ENCODE results near the gene TIMM50.

TIMM50 gene

GRCh38 chr19:39518458-39518857, 37.8 kb downstream of the TIMM50 start:
- peaks cover 5% of the 10 kb centered on the region for H3K79me1 ChIP-seq (ENCODE audit: low read length)
- no peak overlapping the region for H3K18ac ChIP-seq (ENCODE audit: low read length)
- peak; percentile 69 for DNase-seq
- no CpG with 5 or more reads among the region's 5 CpGs for WGBS (ENCODE audit: extremely low coverage, insufficient coverage, low lambda C conversion rate)
- H2BK15ac ChIP-seq (replicated peaks; ENCODE audit: low read depth), result no peak overlapping the region
- no peak overlapping the region for H4K5ac ChIP-seq (ENCODE audit: low read length)
- H3K4me1 ChIP-seq (ENCODE audit: control insufficient read depth, low read depth, low read length), result no peaks in the 10 kb centered on the region
- H3K27me3 ChIP-seq (ENCODE audit: insufficient read depth, low read length, poor library complexity), result peaks cover 2% of the 10 kb centered on the region
- H4K8ac ChIP-seq (ENCODE audit: low read depth, low read length), result no peak overlapping the region
- no peaks in the 10 kb centered on the region for H3K79me2 ChIP-seq (ENCODE audit: control insufficient read depth, insufficient read depth, low read length)
- H3K36me3 ChIP-seq (ENCODE audit: control insufficient read depth, insufficient read depth, low read length), result no peaks in the 10 kb centered on the region
- peak overlapping the region; percentile 59 for H3K9ac ChIP-seq (ENCODE audit: low read length)
- H2BK5ac ChIP-seq (ENCODE audit: low read length), result no peak overlapping the region
- H3K27ac ChIP-seq (ENCODE audit: low read depth, low read length), result no peak overlapping the region
- H3K23ac ChIP-seq (ENCODE audit: low read length), result no peak overlapping the region
- H2BK120ac ChIP-seq (ENCODE audit: low read depth, low read length), result no peak overlapping the region
- H3K4me3 ChIP-seq (ENCODE audit: low read length), result no peak overlapping the region
- peak overlapping the region; percentile 16 for H3K4me2 ChIP-seq (ENCODE audit: low read length)
- H2AK5ac ChIP-seq (ENCODE audit: low read length), result no peak overlapping the region
- H3K56ac ChIP-seq (ENCODE audit: low read length), result peak overlapping the region; percentile 75
- H3K4ac ChIP-seq (ENCODE audit: low read depth, low read length), result no peak overlapping the region

DNA sequence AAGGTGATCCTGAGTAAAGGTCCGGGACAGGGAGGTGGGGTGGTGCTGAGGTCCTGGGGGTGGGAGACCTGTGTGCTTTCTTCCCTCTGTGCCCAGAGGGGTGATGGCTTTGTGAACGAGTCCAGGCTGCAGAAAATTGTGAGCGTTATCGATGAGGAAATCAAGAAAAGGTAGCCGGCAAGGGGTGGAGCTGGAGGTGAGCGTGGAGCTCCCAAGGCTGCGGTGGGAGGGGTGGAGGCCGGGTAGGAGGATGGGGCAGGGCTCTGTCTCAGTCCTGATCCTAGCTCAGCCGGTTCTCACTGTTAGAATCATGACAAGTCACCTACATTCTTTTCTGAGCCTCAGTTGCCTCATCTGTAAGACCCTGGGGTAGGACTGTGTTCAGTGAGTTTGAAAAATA, 38.3 kb downstream of the TIMM50 start:
- peak overlapping the region; percentile 16 for H3K4me2 ChIP-seq (ENCODE audit: low read length)
- WGBS (ENCODE audit: extremely low coverage, insufficient coverage, low lambda C conversion rate), result no CpG with 5 or more reads among the region's 9 CpGs
- no peak overlapping the region for H2BK120ac ChIP-seq (ENCODE audit: low read depth, low read length)
- H3K18ac ChIP-seq (ENCODE audit: low read length), result no peak overlapping the region
- no peaks in the 10 kb centered on the region for H3K4me1 ChIP-seq (ENCODE audit: control insufficient read depth, low read depth, low read length)
- H3K9ac ChIP-seq (ENCODE audit: low read length), result peak overlapping the region; percentile 59
- no peaks in the 10 kb centered on the region for H3K36me3 ChIP-seq (ENCODE audit: control insufficient read depth, insufficient read depth, low read length)
- H3K79me1 ChIP-seq (ENCODE audit: low read length), result peaks cover 5% of the 10 kb centered on the region
- no peak for DNase-seq
- H3K27ac ChIP-seq (ENCODE audit: low read depth, low read length), result no peak overlapping the region
- no peak overlapping the region for H4K5ac ChIP-seq (ENCODE audit: low read length)
- H3K4me3 ChIP-seq (ENCODE audit: low read length), result no peak overlapping the region
- peaks cover 1% of the 10 kb centered on the region for H3K27me3 ChIP-seq (ENCODE audit: insufficient read depth, low read length, poor library complexity)
- H3K4ac ChIP-seq (ENCODE audit: low read depth, low read length), result peak overlapping the region; percentile 47
- no peak overlapping the region for H4K8ac ChIP-seq (ENCODE audit: low read depth, low read length)
- no peaks in the 10 kb centered on the region for H3K79me2 ChIP-seq (ENCODE audit: control insufficient read depth, insufficient read depth, low read length)
- H3K23ac ChIP-seq (ENCODE audit: low read length), result no peak overlapping the region
- peak overlapping the region; percentile 75 for H3K56ac ChIP-seq (ENCODE audit: low read length)
- H2BK15ac ChIP-seq (replicated peaks; ENCODE audit: low read depth), result no peak overlapping the region
- H2BK5ac ChIP-seq (ENCODE audit: low read length), result no peak overlapping the region
- H2AK5ac ChIP-seq (ENCODE audit: low read length), result no peak overlapping the region

DNA sequence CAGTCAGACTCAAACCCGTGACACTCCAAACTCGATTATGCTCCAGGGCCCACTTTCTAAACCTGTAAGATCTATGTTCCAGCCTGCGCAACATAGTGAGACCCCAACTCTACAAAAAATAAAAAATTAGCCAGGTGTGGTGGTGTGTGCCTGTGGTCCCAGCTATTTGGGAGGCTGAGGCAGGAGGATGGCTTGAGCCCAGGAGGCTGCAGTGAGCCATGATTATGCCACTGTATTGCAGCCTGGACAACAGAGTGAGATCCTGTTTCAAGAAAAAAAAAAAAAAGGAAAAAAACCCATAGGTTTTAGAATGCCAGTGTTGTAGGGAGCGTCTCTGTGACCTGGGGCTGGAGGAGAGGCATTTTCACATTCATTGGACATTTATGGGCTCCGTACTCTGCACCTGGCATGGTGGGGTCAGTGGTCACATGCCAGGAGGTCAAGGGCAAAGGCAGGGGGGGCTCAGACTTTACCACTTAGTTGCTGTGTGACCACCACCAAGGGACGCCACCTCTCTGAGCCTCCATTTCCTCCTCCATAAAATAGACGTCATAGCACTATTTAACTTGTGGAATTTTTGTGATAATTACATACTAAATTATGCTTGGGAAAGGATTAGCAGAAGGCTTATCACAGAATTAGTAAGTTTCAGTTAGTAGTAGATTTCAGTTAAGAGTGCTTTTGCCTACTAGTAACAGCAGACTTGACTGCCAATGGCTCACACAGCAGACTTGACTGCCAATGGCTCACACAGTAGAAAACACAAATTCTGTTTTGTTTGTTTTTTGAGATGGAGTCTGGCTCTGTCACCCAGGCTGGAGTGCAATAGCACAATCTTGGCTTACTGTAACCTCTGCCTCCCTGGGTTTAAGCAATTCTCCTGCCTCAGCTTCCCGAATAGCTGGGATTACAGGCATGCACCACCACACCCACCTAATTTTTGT, 40.2 kb downstream of the TIMM50 start:
- Histone ChIP-seq H3K36me3 (ENCODE audit: control insufficient read depth, insufficient read depth, low read length) (no peaks in the 10 kb centered on the region), H3K27me3 (ENCODE audit: insufficient read depth, low read length, poor library complexity) (no peaks in the 10 kb centered on the region), H3K23ac (ENCODE audit: low read length) (no peak overlapping the region), H2BK120ac (ENCODE audit: low read depth, low read length) (no peak overlapping the region), H4K5ac (ENCODE audit: low read length) (no peak overlapping the region), H3K79me1 (ENCODE audit: low read length) (peaks cover 5% of the 10 kb centered on the region), H3K4me3 (ENCODE audit: low read length) (no peak overlapping the region), H3K4me1 (ENCODE audit: control insufficient read depth, low read depth, low read length) (no peaks in the 10 kb centered on the region), H4K8ac (ENCODE audit: low read depth, low read length) (no peak overlapping the region), H3K4ac (ENCODE audit: low read depth, low read length) (no peak overlapping the region), H2AK5ac (ENCODE audit: low read length) (no peak overlapping the region), H3K4me2 (ENCODE audit: low read length) (no peak overlapping the region), H3K79me2 (ENCODE audit: control insufficient read depth, insufficient read depth, low read length) (no peaks in the 10 kb centered on the region), H2BK5ac (ENCODE audit: low read length) (no peak overlapping the region), H3K27ac (ENCODE audit: low read depth, low read length) (no peak overlapping the region), H3K56ac (ENCODE audit: low read length) (no peak overlapping the region), H3K9ac (ENCODE audit: low read length) (no peak overlapping the region), H3K18ac (ENCODE audit: low read length) (no peak overlapping the region), H2BK15ac (replicated peaks; ENCODE audit: low read depth) (no peak overlapping the region)
- WGBS (ENCODE audit: extremely low coverage, insufficient coverage, low lambda C conversion rate), result no CpG with 5 or more reads among the region's 8 CpGs
- no peak for DNase-seq

- H3K56ac ChIP-seq (ENCODE audit: low read length), result no peak overlapping the region
- no peak overlapping the region for H2AK5ac ChIP-seq (ENCODE audit: low read length)
- no peak overlapping the region for H3K4me2 ChIP-seq (ENCODE audit: low read length)
- no peak overlapping the region for H3K4me3 ChIP-seq (ENCODE audit: low read length)
- H3K23ac ChIP-seq (ENCODE audit: low read length), result no peak overlapping the region
- no peak overlapping the region for H3K18ac ChIP-seq (ENCODE audit: low read length)
- no peak overlapping the region for H2BK120ac ChIP-seq (ENCODE audit: low read depth, low read length)
- no peaks in the 10 kb centered on the region for H3K36me3 ChIP-seq (ENCODE audit: control insufficient read depth, insufficient read depth, low read length)
- no peak overlapping the region for H2BK15ac ChIP-seq (replicated peaks; ENCODE audit: low read depth)
- H3K79me1 ChIP-seq (ENCODE audit: low read length), result no peaks in the 10 kb centered on the region
- H3K79me2 ChIP-seq (ENCODE audit: control insufficient read depth, insufficient read depth, low read length), result no peaks in the 10 kb centered on the region
- no peak overlapping the region for H3K9ac ChIP-seq (ENCODE audit: low read length)
- H3K4ac ChIP-seq (ENCODE audit: low read depth, low read length), result no peak overlapping the region
- no peak overlapping the region for H2BK5ac ChIP-seq (ENCODE audit: low read length)
- no peak for DNase-seq
- WGBS (ENCODE audit: extremely low coverage, insufficient coverage, low lambda C conversion rate), result no CpG with 5 or more reads among the region's 8 CpGs
- no peaks in the 10 kb centered on the region for H3K4me1 ChIP-seq (ENCODE audit: control insufficient read depth, low read depth, low read length)
- H3K27ac ChIP-seq (ENCODE audit: low read depth, low read length), result no peak overlapping the region
- no peaks in the 10 kb centered on the region for H3K27me3 ChIP-seq (ENCODE audit: insufficient read depth, low read length, poor library complexity)
- H4K5ac ChIP-seq (ENCODE audit: low read length), result no peak overlapping the region
- no peak overlapping the region for H4K8ac ChIP-seq (ENCODE audit: low read depth, low read length)
Measured at GRCh38 chr19:39524495-39524894, 43.9 kb downstream of the TIMM50 start.

- H3K27me3 ChIP-seq (ENCODE audit: insufficient read depth, low read length, poor library complexity), result no peaks in the 10 kb centered on the region
- H4K5ac ChIP-seq (ENCODE audit: low read length), result no peak overlapping the region
- no peak overlapping the region for H4K8ac ChIP-seq (ENCODE audit: low read depth, low read length)
- H2AK5ac ChIP-seq (ENCODE audit: low read length), result no peak overlapping the region
- H3K4me3 ChIP-seq (ENCODE audit: low read length), result no peak overlapping the region
- H3K18ac ChIP-seq (ENCODE audit: low read length), result no peak overlapping the region
- no CpG with 5 or more reads among the region's 3 CpGs for WGBS (ENCODE audit: extremely low coverage, insufficient coverage, low lambda C conversion rate)
- no peak overlapping the region for H3K56ac ChIP-seq (ENCODE audit: low read length)
- H3K27ac ChIP-seq (ENCODE audit: low read depth, low read length), result no peak overlapping the region
- no peak overlapping the region for H3K4me2 ChIP-seq (ENCODE audit: low read length)
- no peaks in the 10 kb centered on the region for H3K79me1 ChIP-seq (ENCODE audit: low read length)
- no peak overlapping the region for H3K4ac ChIP-seq (ENCODE audit: low read depth, low read length)
- H3K36me3 ChIP-seq (ENCODE audit: control insufficient read depth, insufficient read depth, low read length), result no peaks in the 10 kb centered on the region
- no peak overlapping the region for H2BK5ac ChIP-seq (ENCODE audit: low read length)
- no peak for DNase-seq
- no peak overlapping the region for H2BK120ac ChIP-seq (ENCODE audit: low read depth, low read length)
- no peaks in the 10 kb centered on the region for H3K4me1 ChIP-seq (ENCODE audit: control insufficient read depth, low read depth, low read length)
- no peak overlapping the region for H2BK15ac ChIP-seq (replicated peaks; ENCODE audit: low read depth)
- no peaks in the 10 kb centered on the region for H3K79me2 ChIP-seq (ENCODE audit: control insufficient read depth, insufficient read depth, low read length)
- H3K9ac ChIP-seq (ENCODE audit: low read length), result no peak overlapping the region
- H3K23ac ChIP-seq (ENCODE audit: low read length), result no peak overlapping the region
Measured at GRCh38 chr19:39525205-39525604, 44.6 kb downstream of the TIMM50 start.
